OCI-LY1 (cell line): ENCODE measurements around the gene RABL6.

Source experiments
- EZH2 ChIP-seq: fragments of 200-600 bp; sonication (generic), shearing (Covaris generic); IDR thresholded peaks from 2 replicates; pipeline ENCODE4 v1.8.0; 2017; ENCODE audit warnings: borderline replicate concordance, mixed run types, mild to moderate bottlenecking, antibody characterized with exemption, low read length, moderate library complexity, mixed read lengths
- TF ChIP-seq, protein P1 (sequence below): fragments of 200-600 bp; sonication (generic), shearing (Covaris generic); IDR thresholded peaks from 2 replicates; pipeline ENCODE4 v1.5.1; 2017; ENCODE audit warnings: mild to moderate bottlenecking, antibody characterized with exemption, low read length, moderate library complexity, mixed read lengths

DNA sequence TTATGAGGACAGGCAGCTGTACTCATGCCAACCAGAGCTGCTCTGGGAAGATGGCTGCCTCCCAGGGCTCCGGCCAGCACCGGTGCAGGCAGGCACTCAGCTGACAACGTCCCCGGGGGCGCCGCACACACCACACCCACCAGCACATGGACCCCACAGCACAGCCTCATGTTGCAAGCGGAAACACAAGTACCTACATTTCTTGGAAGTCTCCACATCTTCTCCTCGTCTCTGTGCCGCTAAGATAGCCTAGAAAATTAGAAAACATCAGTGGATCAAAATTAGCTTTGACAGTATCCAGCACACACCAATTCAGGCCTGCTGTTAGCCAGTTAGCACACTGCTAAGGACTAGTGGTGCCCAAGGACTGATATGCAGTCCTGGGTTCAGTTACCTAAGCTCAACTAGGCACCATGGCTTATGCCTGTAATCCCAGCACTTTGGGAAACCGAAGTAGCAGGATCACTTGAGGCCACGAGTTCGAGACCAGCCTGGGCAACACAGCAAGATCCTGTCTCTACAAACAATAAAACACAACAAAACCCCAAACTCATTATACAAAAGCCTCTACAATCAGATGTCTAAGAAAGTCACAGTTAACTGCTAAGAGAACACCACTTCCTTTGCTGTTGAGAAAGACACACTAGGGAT lies 56.0 kb downstream of the RABL6 start:
- TF ChIP-seq, protein P1, sequence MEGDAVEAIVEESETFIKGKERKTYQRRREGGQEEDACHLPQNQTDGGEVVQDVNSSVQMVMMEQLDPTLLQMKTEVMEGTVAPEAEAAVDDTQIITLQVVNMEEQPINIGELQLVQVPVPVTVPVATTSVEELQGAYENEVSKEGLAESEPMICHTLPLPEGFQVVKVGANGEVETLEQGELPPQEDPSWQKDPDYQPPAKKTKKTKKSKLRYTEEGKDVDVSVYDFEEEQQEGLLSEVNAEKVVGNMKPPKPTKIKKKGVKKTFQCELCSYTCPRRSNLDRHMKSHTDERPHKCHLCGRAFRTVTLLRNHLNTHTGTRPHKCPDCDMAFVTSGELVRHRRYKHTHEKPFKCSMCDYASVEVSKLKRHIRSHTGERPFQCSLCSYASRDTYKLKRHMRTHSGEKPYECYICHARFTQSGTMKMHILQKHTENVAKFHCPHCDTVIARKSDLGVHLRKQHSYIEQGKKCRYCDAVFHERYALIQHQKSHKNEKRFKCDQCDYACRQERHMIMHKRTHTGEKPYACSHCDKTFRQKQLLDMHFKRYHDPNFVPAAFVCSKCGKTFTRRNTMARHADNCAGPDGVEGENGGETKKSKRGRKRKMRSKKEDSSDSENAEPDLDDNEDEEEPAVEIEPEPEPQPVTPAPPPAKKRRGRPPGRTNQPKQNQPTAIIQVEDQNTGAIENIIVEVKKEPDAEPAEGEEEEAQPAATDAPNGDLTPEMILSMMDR: no peak
- no peak for TF ChIP-seq EZH2
